WERI-Rb-1 (cell line): ENCODE measurements around the gene MAPK1IP1L.

Experiments
- DNase-seq: peaks from one replicate; pipeline ENCODE4 v3.0.0-alpha.2; 2020
- H3K27ac ChIP-seq: fragments of 250-450 bp; sonication (Bioruptor Pico); 2 replicates; pipeline ENCODE4 v1.5.1; 2020; ENCODE audit warnings: mild to moderate bottlenecking, moderate library complexity
- H3K27me3 ChIP-seq: fragments of 250-450 bp; sonication (Bioruptor Pico); 2 replicates; pipeline ENCODE4 v1.5.1; 2021; ENCODE audit warnings: mild to moderate bottlenecking, low read depth, moderate library complexity; ENCODE audit not compliant: insufficient read depth, severe bottlenecking
- H3K36me3 ChIP-seq: fragments of 250-450 bp; sonication (Bioruptor Pico); 2 replicates; pipeline ENCODE4 v1.5.1; 2020; ENCODE audit warnings: mild to moderate bottlenecking, moderate library complexity
- H3K4me3 ChIP-seq: 2 replicates; pipeline ENCODE4 v1.5.1; 2011; ENCODE audit warnings: low read depth, mild to moderate bottlenecking, control low read depth, low read length
- H3K9me3 ChIP-seq: fragments of 250-450 bp; sonication (Bioruptor Pico); 2 replicates; pipeline ENCODE4 v1.5.1; 2021; ENCODE audit warnings: mild to moderate bottlenecking, moderate library complexity; ENCODE audit not compliant: severe bottlenecking
- TF ChIP-seq, protein P1 (sequence below): IDR thresholded peaks from 2 replicates; pipeline ENCODE4 v1.5.1; 2011; ENCODE audit warnings: low read depth, mild to moderate bottlenecking, control low read depth, inconsistent platforms, low read length

MAPK1IP1L gene

DNA sequence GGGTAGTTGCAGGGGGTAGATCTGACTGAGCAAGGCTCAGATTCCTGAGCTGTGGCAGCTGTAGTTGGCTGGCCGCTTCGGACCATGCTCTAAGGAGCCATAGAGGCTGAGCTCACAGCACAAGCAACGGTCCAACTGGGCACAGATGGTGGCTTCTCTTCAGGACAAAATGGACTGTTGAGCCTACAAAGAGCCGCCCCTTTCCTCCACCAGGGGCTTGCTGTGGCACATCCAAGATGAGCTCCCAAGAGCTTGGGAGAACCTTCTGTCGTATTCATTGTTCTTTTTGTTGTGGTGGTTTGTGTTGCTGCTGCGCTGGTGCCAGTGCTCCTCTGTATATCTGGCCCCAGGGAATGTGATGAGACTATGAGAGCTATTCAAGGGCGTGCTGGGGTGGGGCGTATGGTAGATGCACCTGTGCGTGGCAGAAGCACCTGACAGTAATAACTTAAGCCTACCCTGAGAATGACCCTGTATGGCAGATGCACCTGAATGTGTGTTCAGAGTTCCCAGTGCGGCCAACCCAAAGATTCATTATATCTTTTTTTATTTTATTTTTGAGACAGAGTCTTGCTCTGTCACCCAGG, 59.8 kb downstream of the MAPK1IP1L start:
- H3K36me3 ChIP-seq, result no peaks in the 10 kb centered on the region
- TF ChIP-seq, protein P1, sequence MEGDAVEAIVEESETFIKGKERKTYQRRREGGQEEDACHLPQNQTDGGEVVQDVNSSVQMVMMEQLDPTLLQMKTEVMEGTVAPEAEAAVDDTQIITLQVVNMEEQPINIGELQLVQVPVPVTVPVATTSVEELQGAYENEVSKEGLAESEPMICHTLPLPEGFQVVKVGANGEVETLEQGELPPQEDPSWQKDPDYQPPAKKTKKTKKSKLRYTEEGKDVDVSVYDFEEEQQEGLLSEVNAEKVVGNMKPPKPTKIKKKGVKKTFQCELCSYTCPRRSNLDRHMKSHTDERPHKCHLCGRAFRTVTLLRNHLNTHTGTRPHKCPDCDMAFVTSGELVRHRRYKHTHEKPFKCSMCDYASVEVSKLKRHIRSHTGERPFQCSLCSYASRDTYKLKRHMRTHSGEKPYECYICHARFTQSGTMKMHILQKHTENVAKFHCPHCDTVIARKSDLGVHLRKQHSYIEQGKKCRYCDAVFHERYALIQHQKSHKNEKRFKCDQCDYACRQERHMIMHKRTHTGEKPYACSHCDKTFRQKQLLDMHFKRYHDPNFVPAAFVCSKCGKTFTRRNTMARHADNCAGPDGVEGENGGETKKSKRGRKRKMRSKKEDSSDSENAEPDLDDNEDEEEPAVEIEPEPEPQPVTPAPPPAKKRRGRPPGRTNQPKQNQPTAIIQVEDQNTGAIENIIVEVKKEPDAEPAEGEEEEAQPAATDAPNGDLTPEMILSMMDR, result no peak
- no peak overlapping the region for H3K27ac ChIP-seq
- no peaks in the 10 kb centered on the region for H3K9me3 ChIP-seq
- no peak for DNase-seq
- H3K27me3 ChIP-seq, result no peaks in the 10 kb centered on the region
- H3K4me3 ChIP-seq, result no peak overlapping the region

DNA sequence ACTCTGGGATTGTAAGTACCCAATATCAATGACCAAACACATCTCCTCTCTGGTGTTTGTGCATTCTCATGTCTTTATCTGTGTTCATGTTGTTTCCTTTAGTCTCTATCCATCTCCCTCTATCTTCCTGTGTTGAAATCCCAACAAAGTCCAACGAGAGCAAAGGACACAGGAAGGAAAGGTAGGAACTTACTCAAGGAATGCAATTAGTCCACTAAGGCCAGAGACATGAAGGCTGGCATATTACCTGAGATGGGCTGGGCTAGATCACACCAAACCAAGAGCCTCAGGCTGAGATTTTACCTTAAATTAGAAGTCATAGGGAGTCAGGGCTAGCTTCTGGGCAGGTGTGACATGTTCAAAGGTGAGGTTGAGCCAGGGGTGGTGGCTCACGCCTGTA, 63.3 kb downstream of the MAPK1IP1L start:
- H3K4me3 ChIP-seq, result no peak overlapping the region
- H3K27ac ChIP-seq, result no peak overlapping the region
- TF ChIP-seq, protein P1, result no peak
- DNase-seq, result no peak
- no peaks in the 10 kb centered on the region for H3K36me3 ChIP-seq
- no peaks in the 10 kb centered on the region for H3K27me3 ChIP-seq
- H3K9me3 ChIP-seq, result no peaks in the 10 kb centered on the region

DNA sequence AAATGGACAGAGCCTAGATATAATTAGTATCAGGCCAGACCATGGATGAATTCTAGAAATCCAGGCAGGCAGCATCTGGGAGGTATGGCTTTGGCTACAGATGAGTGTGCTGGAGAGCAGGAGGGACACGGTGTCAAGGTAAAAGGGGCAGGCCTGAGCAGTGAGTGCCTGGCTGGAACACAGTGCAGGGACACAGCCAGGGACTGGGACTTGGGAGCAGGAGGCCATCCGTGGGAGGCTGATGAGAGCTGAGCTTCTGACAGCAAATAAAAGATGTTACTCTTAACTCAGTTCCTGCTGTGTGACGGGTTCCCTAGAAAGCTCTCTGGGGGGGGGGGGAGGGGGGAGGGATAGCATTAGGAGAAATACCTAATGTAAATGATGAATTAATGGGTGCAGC, 64.0 kb downstream of the MAPK1IP1L start:
- TF ChIP-seq, protein P1, result no peak
- Histone ChIP-seq H3K27me3 (no peaks in the 10 kb centered on the region), H3K9me3 (no peaks in the 10 kb centered on the region), H3K36me3 (no peaks in the 10 kb centered on the region), H3K27ac (no peak overlapping the region), H3K4me3 (no peak overlapping the region)
- DNase-seq, result no peak

DNA sequence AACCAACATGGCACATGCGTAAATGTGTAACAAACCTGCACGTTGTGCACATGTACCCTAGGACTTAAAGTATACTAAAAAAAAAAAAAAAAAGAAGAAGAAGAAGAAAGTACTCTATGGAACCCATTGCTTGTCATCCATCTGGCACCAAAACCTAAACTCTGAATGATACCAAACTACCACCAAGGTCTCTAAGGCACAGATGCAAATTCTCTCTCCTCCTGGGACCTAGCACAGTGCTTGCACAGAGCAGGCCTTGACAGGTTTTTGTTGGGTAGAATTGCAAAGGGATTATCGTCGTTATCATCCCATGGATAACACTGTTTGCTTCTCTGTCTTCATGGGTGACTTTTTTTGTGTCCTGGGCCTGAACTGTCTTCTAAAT, 64.4 kb downstream of the MAPK1IP1L start:
- H3K36me3 ChIP-seq, result no peaks in the 10 kb centered on the region
- H3K27me3 ChIP-seq, result no peaks in the 10 kb centered on the region
- TF ChIP-seq, protein P1, result no peak
- H3K27ac ChIP-seq, result no peak overlapping the region
- DNase-seq, result no peak
- H3K9me3 ChIP-seq, result no peaks in the 10 kb centered on the region
- no peak overlapping the region for H3K4me3 ChIP-seq

DNA sequence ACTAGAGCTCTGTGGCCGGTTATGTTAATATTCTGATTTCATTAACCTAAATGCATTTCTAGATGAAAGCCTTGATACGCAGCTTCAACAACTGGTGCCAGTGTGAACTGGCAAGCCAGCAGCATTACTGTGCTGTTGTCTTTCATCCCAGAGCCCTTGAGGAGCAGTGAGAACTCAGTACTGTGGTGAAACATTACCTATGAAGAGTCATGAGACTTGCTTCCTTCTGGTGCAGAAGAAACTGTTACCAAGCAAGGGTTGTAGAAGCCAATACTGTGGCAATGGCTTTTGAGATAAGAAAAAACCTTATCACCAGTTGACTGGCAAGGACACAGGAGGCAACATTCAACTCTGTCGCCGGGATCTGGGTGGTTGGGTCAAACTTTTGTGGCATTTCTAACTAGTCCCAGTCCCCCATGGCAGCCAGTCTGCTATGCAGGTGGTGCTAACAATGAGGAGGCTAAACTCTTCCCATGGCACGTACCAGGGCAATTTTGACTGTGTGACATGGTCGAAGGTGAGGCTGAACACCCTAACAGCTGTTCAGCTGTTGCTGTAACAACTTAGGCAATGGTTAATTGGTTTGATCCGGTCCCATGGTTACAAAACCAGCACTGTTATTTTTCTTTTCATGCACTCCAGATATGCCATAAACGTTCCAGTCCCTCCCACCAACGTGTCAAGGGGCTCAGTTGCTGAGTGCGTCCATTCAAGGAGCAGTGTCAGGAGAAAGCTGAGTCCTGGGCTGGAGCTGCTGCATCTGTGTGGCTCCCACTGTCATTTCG, 65.0 kb downstream of the MAPK1IP1L start:
- Histone ChIP-seq H3K27ac (no peak overlapping the region), H3K36me3 (no peaks in the 10 kb centered on the region), H3K4me3 (no peak overlapping the region), H3K27me3 (no peaks in the 10 kb centered on the region), H3K9me3 (no peaks in the 10 kb centered on the region)
- no peak for DNase-seq
- TF ChIP-seq, protein P1, result no peak
